Rectal smooth muscle tissue (tissue), 1 donor: ENCODE data around the gene EIF3K.

Source experiments
- H3K27ac ChIP-seq: one replicate; pipeline ENCODE4 v1.7.0; 2013; ENCODE audit warnings: low read depth, low read length, inconsistent platforms
- H3K27me3 ChIP-seq: one replicate; pipeline ENCODE4 v1.7.0; 2013; ENCODE audit warnings: low read length; ENCODE audit not compliant: control insufficient read depth, insufficient read depth
- H3K36me3 ChIP-seq: one replicate; pipeline ENCODE4 v1.7.0; 2013; ENCODE audit warnings: low read length; ENCODE audit not compliant: control insufficient read depth, insufficient read depth
- H3K4me1 ChIP-seq: one replicate; pipeline ENCODE4 v1.7.0; 2013; ENCODE audit warnings: low read length; ENCODE audit not compliant: control insufficient read depth, insufficient read depth
- H3K4me3 ChIP-seq: one replicate; pipeline ENCODE4 v1.7.0; 2013; ENCODE audit warnings: low read length
- H3K9ac ChIP-seq: one replicate; pipeline ENCODE4 v1.7.0; 2013; ENCODE audit warnings: low read length

Gene EIF3K

DNA sequence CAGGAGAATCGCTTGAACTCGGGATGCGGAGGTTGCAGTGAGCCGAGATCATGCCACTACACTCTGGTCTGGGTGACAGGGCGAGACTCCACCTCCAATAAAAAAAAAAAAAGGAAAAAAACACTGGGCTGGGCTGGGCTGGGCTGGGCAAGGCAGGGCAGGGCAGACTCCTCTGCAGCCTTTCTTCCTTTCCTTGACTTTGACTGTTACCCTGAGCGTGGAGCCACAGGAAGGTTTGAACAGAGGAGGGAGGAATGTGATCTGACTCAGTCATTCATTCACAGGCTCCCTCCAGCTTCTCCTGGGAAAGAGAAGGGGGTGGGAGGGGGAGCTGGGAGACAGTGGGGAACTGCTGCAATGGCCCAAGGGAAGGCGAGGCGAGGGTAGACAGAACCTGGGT, 25.7 kb downstream of the EIF3K start:
- H3K4me3 ChIP-seq, result no peak overlapping the region
- no peaks in the 10 kb centered on the region for H3K4me1 ChIP-seq
- H3K9ac ChIP-seq, result no peak overlapping the region
- H3K27me3 ChIP-seq, result no peaks in the 10 kb centered on the region
- no peaks in the 10 kb centered on the region for H3K36me3 ChIP-seq
- H3K27ac ChIP-seq, result no peak overlapping the region

DNA sequence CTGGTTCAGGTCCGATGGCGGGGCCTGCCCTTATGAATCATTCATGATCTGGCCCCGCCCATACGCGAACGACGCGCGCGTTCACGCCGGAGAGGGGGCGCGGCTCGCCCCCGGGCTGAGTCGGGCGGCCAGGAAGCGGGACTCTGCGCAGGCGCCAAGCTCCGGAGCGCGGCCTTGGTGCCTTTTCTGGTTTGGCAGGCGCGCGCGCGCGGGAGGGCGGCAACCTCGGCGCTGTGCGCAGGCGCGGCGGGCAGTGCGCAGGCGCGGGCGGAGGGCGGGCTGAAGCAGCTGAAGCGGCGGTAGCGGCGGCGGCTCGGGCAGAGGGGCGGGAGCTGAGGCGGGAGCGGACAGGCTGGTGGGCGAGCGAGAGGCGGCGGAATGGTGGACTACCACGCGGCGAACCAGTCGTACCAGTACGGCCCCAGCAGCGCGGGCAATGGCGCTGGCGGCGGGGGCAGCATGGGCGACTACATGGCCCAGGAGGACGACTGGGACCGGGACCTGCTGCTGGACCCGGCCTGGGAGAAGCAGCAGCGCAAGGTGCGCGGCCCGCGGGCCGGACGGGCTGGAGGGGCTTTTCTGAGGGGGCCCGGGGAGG, 28.5 kb downstream of the EIF3K start, which contains the start of gene ACTN4:
Gene ACTN4, plus strand, starts transcription at position 282 of the 598 bp plus-strand sequence. Its CDS starts 97 bp downstream, at position 379.
- Histone ChIP-seq H3K27me3 (no peaks in the 10 kb centered on the region), H3K27ac (peak within 1 kb of the TSS; percentile 93), H3K36me3 (no peaks in the 10 kb centered on the region), H3K9ac (peak within 1 kb of the TSS; percentile 82), H3K4me1 (peaks cover 18% of the 10 kb centered on the region), H3K4me3 (peak within 1 kb of the TSS; percentile 75)

DNA sequence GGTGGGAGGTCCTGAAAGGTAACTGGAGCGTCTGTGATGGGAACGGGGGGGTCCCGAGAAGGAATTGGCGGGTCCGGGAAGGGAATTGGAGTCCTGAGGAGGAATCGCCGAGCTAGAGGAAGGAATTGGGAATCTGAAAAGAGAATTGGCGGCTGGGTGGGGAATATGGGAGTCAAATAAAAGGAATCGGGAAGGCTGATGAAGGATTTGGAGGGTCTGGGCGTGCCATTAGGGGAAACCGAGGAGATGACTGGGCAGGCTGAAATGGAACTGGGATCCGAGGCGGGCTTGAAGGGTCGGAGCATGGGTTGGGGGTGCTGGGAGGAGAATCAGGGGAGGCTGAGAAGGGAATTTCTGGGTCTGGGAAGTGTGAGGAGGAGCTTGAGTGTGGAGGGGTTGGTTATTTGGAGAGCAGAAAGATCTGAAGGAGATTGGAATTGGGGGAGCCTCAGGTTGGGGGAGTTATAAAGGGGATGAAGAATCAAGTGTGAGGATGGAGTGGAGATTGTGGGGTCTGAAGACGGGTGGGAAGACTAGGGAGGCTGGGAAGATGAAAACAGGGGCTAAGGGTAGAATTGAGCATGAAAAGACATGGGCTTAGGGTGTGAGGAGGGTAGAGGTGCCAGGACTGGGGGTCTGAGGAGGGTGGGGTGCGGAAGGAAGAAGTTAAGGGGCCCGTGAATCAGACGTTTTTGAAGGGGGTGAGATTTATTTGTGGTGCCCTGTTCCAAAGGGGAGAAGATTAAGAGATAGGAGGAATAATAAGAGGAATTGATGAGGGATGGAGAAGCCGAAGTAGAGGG, 29.2 kb downstream of the EIF3K start:
- Histone ChIP-seq H3K27ac (peak overlapping the region; percentile 93), H3K27me3 (no peaks in the 10 kb centered on the region), H3K36me3 (no peaks in the 10 kb centered on the region), H3K9ac (peak overlapping the region; percentile 82), H3K4me3 (peak overlapping the region; percentile 75), H3K4me1 (peaks cover 23% of the 10 kb centered on the region)

DNA sequence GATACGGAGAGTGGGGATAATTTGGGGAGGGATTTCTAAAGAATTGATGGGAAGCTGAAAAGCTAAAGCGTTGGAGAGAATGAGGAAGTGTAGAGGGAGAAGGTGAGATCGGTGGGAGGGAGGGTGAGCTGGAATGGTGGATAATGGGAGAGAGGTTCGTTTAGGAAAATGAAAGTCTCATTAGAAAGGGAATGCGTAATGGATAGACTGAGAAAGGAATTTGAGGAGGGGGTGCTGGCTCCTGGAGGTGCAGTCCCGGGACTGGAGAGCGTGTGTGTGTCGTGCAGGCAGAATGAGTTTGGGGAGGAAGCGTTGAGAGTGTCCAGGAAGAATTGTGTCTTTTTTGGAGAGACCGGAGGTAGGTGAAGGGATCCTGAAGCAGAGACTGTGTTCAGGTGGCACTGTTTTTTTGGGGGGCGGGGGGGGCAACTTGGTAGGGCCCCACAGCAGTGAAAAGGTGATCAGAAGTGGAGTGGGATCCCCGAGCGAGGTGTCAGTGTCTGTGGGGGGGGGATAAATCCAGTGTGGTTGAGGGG, 29.8 kb downstream of the EIF3K start:
- peak overlapping the region; percentile 75 for H3K4me3 ChIP-seq
- peak overlapping the region; percentile 82 for H3K9ac ChIP-seq
- H3K4me1 ChIP-seq, result peaks cover 29% of the 10 kb centered on the region
- no peaks in the 10 kb centered on the region for H3K36me3 ChIP-seq
- peak overlapping the region; percentile 93 for H3K27ac ChIP-seq
- H3K27me3 ChIP-seq, result no peaks in the 10 kb centered on the region

DNA sequence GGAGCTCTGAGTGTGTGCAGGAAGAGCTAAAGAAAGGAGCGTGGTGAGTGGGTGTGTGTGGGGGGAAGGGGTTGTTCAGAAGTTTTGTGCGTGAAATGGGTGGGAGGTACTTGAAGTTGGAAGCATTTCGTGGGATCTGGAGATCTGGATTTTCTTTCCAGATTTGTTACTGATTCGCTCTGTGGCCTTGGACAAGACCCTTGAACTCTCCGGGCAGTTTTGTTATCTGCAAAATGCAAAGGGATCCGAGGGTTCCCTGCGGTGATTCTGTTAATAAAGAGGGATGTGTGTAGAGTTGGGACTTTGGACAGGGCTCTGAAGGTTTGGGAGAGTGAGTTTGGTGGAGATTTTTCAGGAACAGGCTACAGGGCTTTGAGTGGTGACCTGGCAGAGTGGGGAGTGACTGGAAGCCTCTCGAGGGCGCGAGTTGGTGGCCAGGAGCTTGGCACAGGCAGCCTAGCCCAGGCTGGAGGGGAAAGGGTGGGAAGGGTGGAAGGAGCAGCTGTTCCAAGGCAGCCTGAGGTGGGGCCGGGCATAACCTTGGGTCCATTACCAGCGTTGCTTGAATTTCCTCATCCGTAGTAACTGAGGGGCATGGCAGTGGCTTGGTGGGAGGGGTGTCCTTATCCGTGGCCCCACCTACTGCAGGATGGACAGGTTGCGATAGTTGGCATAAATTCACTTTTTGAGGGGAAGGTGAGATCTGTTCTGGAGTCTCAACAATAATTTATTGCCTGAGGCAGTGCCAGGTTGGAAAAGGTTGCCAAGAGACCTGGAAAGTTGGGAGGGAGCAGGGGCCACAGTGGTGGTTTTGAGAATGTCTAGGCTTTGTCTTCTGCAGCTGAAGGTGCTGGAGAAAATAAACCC, 30.6 kb downstream of the EIF3K start:
- Histone ChIP-seq H3K27me3 (no peaks in the 10 kb centered on the region), H3K4me1 (peaks cover 36% of the 10 kb centered on the region)

DNA sequence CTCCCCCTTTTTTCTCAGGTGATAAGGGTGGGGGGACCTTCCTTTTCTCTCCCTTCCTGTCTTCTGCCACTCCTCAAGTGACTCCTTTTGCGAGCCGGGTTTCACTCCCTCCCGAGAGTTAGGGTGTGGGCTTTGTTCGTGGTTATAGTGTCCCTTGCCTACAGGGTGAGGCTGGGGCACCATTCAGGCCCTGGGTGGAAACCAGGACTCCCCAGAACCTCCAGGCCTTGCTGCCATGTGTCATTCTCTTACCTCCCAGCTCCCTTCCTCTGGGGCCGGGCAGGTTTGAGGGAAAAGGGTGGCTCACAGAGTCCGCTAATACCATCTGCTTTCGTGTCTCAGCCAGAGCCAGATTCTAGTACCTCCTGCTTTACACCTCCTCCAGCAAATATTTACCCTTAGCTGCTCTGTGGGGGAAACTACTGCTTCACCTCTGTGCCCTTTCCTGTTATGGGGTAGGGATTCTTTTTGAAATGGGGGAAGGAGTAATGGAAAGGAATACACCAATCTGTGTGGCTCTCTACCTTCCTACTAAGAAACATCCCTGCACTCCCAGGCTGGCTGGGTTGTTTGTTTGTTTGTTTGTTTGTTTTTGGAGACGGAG, 31.3 kb downstream of the EIF3K start:
- peak overlapping the region; percentile 93 for H3K27ac ChIP-seq
- H3K4me3 ChIP-seq, result peak overlapping the region; percentile 75
- H3K36me3 ChIP-seq, result no peaks in the 10 kb centered on the region
- peaks cover 43% of the 10 kb centered on the region for H3K4me1 ChIP-seq
- peak overlapping the region; percentile 6 for H3K9ac ChIP-seq
- H3K27me3 ChIP-seq, result no peaks in the 10 kb centered on the region

More for the DNA sequence above, 30.6 kb downstream of the EIF3K start:
- Histone ChIP-seq H3K9ac (peak overlapping the region; percentile 82), H3K27ac (peak overlapping the region; percentile 93), H3K36me3 (no peaks in the 10 kb centered on the region), H3K4me3 (peak overlapping the region; percentile 75)

DNA sequence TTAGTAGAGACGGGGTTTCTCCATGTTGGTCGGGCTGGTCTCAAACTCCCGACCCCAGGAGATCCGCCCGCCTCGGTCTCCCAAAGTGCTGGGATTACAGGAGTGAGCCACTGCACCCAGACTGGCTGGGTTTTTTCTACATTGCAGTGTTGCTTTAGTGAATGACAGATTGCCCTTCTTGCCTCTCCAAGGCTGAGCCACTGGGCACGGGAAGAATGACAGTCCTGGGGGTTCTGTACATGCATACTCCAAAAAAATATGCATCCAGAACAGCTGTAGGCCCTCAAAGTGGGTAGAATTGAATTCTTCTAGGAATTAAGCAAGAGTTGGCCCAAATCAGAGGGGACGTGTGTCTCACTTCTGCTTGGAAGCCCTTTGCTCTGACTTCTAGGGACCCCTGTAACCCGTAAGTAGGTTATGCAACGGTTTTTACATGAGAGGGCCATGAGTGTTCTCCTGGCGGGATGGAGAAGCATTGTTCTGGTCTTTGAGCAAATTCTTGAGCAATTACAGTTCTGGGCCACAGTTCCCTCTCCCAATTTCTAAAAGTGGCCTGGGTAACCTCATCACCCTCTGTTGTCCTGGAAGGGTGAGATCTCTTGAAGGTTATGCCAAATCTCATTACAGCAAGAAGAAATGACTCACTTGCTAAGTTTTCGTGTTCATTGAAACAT, 32.1 kb downstream of the EIF3K start:
- H3K4me3 ChIP-seq, result peak overlapping the region; percentile 75
- H3K4me1 ChIP-seq, result peaks cover 46% of the 10 kb centered on the region
- no peaks in the 10 kb centered on the region for H3K27me3 ChIP-seq
- H3K9ac ChIP-seq, result no peak overlapping the region
- no peaks in the 10 kb centered on the region for H3K36me3 ChIP-seq
- H3K27ac ChIP-seq, result peak overlapping the region; percentile 93

DNA sequence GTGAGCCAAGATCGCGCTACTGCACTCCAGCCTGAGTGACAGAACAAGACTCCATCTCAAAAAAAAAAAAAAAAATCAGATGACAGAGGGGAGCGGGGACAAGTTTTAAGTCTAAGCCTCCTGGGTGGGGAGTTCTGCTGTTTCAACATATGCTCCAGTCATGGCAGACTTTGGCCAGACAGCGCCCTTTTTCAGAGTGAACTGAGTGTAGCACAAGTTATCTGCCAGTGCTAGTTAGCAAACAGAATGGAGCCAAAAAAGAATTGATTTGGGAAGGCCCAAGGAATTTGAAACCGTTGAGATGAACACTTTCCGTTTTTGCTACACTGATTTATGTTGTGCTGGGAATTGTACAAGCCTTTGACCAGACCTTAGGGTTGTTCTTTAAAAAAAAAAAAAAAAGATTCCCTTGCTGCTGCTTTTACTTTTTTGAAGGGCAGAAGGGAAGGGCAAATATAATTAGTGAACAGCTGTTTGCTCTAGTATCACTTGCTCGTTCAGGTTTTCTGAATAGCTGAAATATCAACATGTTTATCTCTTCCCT, 34.1 kb downstream of the EIF3K start:
- H3K4me1 ChIP-seq, result peaks cover 54% of the 10 kb centered on the region

DNA sequence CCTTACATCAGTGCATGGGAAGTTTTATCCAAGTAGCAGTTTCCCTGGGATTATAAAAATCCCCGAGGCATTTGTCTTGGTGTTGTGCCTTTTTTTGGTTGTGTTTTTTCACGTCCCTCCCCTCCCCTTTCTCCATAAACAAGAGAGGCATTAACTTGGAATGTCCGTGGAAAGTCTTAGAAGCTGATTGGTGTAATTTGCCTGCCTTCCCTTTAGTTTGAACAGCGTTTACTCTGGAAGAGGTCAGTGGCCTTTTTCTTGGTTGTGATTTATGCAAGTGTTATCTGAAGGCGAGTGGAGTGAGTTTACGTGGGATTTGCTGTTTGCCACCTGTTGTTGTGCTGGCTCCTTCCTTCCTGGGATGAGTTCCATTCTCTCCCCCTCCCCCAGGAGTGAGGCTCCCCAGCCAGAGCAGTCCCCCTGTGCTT, 35.7 kb downstream of the EIF3K start:
- peak overlapping the region; percentile 93 for H3K27ac ChIP-seq
- H3K36me3 ChIP-seq, result no peaks in the 10 kb centered on the region
- no peaks in the 10 kb centered on the region for H3K27me3 ChIP-seq
- H3K4me1 ChIP-seq, result peaks cover 68% of the 10 kb centered on the region
- peak overlapping the region; percentile 4 for H3K4me3 ChIP-seq
- no peak overlapping the region for H3K9ac ChIP-seq

More for the DNA sequence above, 34.1 kb downstream of the EIF3K start:
- Histone ChIP-seq H3K27ac (peak overlapping the region; percentile 93), H3K36me3 (no peaks in the 10 kb centered on the region), H3K4me3 (no peak overlapping the region), H3K9ac (no peak overlapping the region), H3K27me3 (no peaks in the 10 kb centered on the region)

DNA sequence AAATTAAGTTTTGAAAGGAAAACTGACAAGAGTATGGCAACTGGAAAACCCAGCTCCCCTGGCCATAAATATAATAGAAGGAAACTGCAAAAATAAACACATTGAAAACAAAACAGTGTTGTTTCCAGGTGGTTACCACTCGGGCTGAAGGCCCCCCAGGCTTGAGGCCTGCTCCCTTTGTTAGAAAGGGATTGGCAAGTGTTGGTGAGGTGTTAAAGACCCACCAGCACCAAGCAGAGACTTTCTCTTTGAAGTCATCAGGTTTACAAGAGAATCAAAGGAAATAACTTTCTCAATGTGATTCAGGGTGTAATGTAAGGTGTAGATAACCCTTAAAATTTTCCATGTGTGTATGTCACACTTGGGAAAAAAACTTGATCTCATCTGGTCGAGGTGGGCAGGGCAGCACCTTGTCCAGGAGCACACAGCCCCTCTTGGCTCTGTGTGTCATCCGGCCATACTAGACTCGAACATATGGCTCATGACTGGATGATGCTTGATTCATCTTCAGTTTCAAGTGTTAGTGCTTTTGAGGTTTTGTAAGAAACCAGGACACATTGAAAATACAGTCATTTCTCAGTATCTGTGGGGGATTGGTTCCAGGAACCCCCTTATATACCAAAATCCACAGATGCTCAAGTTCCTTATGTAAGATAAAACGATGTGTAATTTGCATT, 36.3 kb downstream of the EIF3K start:
- H3K4me3 ChIP-seq, result peak overlapping the region; percentile 9
- H3K4me1 ChIP-seq, result peaks cover 67% of the 10 kb centered on the region
- H3K27me3 ChIP-seq, result no peaks in the 10 kb centered on the region
- no peaks in the 10 kb centered on the region for H3K36me3 ChIP-seq
- H3K27ac ChIP-seq, result peak overlapping the region; percentile 93
- no peak overlapping the region for H3K9ac ChIP-seq
